ENCODE data around the gene TMEM192.
"Not testable (repeated sequence)": the region's sequence is repeated elsewhere in the genome, so short reads cannot be mapped to it uniquely, and the experiment has no call there.

The TMEM192 gene

DNA sequence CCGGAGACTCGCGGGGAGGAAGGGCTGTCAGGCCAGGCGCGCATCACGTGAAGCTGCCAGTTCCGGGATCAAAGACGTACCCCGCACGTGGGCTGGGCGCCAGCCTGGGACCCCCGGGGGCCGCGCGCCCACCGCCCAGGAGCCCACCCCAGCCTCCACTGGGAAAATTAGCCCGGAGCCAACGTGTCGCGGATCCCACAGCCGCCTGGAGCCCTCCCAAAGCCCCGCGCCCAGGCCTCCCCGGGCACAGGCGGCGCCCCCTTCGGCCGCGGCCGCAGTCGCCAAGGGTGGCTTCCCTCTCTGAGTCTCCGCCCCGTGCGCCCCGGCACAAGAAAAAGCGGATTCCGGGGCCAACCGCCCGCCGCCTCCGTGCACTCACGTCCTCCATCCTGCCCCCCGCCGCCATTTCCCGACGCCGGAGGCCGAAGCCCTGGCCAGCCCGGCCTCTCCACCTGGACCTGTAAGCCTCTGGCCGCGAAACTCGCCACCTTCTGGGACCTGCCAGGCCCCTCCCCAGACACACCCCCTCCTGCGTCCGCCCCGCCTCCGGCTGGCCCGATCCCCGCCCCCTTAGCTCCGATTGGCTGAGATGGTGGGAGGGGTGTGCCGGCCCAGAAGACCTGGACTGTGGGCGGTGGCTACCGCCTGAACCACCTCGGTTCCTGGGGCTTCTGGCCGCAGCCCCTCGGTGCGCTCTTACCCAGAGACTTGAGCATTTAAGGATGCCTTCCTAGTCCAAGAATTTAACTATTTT, at the start of gene TMEM192:
TSS of gene TMEM192 (minus strand) at position 493 of the 754 bp plus-strand sequence. CDS start at position 406, 87 bp downstream.
- FAIRE-seq = peak; percentile 58

- no peak for FAIRE-seq
Observed at GRCh38 chr4:165158762-165159161, 46.1 kb upstream of the TMEM192 start.

GRCh38 chr4:165156906-165157305, 44.2 kb upstream of the TMEM192 start:
- no peak for FAIRE-seq

- FAIRE-seq = no peak
Observed at GRCh38 chr4:165154482-165154881, 41.8 kb upstream of the TMEM192 start.

GRCh38 chr4:165152527-165152926, 39.9 kb upstream of the TMEM192 start:
- no peak for FAIRE-seq

- no peak for FAIRE-seq
Observed at GRCh38 chr4:165151734-165152133, 39.1 kb upstream of the TMEM192 start.

GRCh38 chr4:165150545-165150944, 37.9 kb upstream of the TMEM192 start:
- FAIRE-seq = no peak

GRCh38 chr4:165138843-165139242, 26.2 kb upstream of the TMEM192 start:
- FAIRE-seq = no peak

GRCh38 chr4:165137205-165137604, 24.5 kb upstream of the TMEM192 start:
- FAIRE-seq = no peak

- FAIRE-seq = no peak
Observed at GRCh38 chr4:165136529-165136928, 23.9 kb upstream of the TMEM192 start.

GRCh38 chr4:165133150-165133549, 20.5 kb upstream of the TMEM192 start:
- no peak for FAIRE-seq

DNA sequence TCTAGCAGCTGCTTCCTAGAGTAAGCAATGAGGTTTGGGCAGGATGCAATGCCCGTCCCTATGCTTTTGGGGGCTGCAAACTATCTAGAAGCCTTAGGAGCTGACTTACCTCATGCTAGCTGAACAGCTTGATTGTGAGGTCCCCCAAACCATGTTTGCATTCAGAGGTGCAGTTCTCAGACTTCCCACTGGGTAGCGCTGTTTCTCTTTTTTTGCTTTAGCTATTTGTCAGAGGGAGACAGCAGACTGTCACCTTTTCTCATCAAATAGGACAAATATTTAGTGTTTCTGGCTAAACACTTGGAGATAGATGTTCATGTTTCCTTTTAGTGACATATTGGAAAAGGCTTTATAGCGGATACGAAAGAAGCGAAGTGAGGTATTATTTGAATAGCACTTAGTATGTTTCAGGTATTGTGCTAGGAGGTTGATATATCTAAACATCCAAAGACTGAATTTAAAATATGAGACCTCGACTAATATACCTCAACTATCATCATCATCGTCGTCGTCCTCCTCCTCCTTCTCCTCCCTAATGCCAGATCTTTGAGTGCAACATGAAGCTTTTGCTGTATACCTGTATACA, 18.7 kb upstream of the TMEM192 start:
- FAIRE-seq = no peak

DNA sequence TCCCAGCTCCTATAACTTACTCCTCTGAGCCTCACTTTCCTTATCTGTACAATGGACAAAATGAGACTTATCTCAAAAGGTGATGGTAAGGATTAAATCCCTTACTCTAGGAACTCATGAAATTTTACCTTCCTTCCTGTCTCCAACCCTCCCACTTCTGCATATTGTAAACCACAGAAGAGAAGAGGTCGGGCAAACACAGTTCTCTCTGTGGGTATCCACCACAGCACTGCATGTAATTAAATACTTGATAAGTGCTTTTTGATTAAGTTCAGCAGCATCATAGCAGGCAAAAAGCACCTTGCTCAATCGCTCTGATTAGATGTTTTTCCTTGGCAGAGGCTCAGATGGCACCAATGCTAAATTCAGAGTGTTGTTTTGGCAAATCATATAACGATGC, 17.3 kb upstream of the TMEM192 start:
- FAIRE-seq = no peak

- not testable (repeated sequence) for FAIRE-seq
Observed at GRCh38 chr4:165125869-165126499, 13.3 kb upstream of the TMEM192 start.

DNA sequence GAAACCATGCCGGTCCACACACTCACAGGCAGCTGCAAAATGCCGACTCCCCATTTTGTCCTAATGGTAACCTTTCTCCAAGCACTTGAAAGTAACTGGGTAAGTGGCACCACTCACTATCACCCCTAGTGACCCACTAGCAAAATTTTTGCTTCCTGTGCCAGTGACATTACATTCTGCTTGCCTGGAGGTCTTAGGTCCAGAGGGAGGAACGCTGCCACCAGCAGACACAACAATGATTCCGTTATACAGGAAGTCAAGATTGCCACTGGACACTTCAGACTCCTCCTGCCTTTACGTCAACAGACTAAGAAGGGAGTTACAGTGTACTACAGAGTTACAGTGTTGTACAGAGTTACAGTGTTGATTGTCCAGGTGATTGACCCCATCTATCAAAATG, 11.8 kb upstream of the TMEM192 start:
- FAIRE-seq = no peak

DNA sequence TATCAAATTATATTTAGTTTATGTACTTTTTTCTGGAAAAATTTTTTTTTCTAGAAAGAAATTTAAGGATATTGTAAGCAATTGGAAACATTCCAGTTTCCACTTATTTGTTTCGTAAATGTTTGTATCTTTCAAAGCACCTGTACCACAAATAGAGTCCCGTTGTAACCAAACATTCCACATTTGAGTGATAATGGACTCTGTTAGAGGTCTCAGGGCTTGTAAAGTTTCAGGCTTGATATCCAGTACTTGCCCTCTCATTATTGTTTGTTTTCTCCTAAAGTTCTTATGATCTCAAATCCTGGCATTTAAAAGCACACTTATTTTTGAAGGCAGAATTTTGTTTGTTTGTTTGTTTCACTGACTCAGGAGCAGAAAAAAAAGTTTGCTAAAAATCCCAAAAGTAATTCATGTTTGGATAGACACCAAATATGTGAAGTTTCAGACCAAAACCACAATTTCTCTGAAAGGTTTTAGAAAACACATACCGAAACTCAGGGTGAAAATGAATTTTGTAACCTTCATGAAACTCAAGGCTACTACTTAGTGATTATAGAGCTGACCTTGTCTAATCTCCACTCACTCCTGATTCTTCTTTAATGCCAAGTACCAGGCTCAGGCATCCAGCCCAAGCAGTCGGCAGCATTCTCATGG, 5.7 kb upstream of the TMEM192 start:
- no peak for FAIRE-seq

- FAIRE-seq = no peak
Observed at GRCh38 chr4:165115301-165115700, 2.6 kb upstream of the TMEM192 start.

DNA sequence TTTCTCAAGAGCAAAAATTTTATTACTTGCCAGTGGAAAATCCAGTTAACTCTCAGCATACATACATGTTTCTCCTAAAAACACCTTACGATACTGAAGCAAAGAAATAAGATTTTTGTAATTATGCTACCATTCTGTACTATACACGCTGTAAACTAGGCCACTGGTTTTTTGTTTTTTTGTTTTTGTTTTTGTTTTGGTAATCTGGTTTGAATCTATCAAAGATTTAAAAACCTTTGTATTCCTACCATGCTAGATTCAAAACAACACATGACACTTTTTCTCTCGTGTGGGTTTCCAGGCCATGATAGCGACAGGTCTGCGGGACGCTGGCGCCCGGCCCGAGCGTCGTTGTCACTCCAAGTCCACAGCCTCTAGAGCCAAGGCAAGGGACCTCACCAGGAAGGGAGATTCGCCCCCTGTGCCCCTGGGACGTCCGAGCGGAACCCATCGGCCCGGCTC, 723 bp downstream of the TMEM192 start:
- peak; percentile 55 for FAIRE-seq

- no peak for FAIRE-seq
Observed at GRCh38 chr4:165106518-165106917, 6.1 kb downstream of the TMEM192 start.

DNA sequence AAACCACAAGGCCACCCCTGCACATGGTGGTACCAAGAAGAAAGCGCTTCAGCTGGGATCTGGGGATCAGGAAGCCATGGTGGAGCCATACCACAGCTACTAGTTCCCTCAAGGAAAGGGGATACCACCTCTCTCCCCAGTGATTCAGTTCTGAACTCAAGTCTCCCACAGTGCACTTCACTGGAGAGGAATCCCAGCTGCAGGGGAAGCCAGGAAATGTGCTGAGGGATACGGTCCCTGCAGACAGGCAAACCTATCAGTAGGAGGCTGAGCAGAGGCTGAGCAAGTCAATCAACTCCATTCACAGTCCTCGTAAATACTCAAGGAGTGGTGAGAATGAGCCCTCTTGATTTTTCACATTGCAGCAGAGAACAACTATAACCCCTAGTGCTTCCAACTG, 11.0 kb downstream of the TMEM192 start:
- FAIRE-seq = no peak

GRCh38 chr4:165096776-165097175, 15.9 kb downstream of the TMEM192 start:
- FAIRE-seq = no peak

GRCh38 chr4:165095291-165095690, 17.4 kb downstream of the TMEM192 start:
- no peak for FAIRE-seq

DNA sequence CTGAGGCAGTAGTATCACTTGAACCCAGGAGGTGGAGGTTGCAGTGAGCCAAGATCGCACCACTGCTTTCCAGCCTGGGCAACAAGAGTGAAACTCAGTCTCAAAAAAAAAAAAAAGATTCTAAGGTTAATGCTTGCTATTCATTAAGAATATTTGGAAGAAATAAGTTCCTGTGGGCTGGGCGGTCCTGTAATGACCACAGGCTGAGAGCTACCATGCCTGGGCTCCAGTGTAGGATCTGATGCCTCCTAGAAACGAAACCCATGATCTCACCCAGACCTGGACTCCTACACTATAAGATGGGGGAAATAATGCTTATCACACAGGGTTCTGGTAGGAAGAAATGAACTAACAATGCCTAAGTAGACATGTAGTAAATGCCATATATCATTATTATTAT, 17.8 kb downstream of the TMEM192 start:
- FAIRE-seq = no peak
